ENCODE data around the gene SEMA6A. TPM values are rescaled to one million over a fixed set of nuclear protein-coding genes. Genes with fewer than 3 reads are reported as not detected.

SEMA6A gene
- total and polyA plus RNA-seq, 2 of the 13 experiments (the other 11 are each of a cell fraction or from before 2014, with no cell fraction given): 5.1 to 6.5 TPM

DNA sequence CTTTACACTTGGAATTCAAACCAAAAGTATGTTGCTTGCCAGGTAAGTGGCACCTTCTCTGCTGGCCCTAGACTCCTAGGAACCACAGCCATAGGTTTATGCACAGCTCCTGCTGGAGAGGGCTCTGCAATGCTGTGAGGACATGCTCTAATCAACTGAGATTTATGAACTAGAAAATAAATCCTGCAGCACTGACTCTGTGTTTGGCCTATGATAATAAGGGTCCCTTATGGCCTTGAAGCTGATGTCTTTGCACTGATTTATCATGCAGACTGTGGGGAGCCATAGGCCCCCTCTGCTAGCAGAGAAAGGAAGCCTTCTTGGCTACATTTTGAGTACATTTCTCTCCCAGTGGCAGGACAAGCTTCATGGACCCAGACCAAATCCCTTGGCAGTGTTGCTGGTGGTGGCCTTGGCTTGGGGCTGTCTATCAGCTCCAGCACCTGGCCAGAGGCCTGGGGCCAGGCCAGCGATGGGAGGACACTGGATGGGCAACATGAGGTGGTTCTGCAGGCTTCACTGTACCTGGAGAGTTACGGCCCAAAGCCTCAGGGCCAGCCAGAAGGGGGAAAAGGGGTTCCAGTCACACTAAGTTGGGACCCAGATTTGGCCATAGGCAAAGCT lies 178.0 kb downstream of the SEMA6A start:
- TF ChIP-seq ZMYM3 (CRISPR knock-in tag; IDR thresholded peaks at IDR 0.05) (no peak), TSC22D2 (CRISPR knock-in tag; IDR thresholded peaks at IDR 0.05; ENCODE audit: borderline replicate concordance) (no peak), MXD4 (CRISPR knock-in tag; IDR thresholded peaks at IDR 0.05) (no peak), GTF2F1 (IDR thresholded peaks at IDR 0.05; ENCODE audit: low read length) (no peak), KLF13 (CRISPR knock-in tag; IDR thresholded peaks at IDR 0.05) (no peak), ZNF484 (CRISPR knock-in tag; IDR thresholded peaks at IDR 0.05; ENCODE audit: borderline replicate concordance, low read depth) (no peak), AGO1 (IDR thresholded peaks at IDR 0.05; ENCODE audit: low read depth, low read length, poor library complexity, severe bottlenecking) (no peak), ZHX1 (CRISPR knock-in tag; IDR thresholded peaks at IDR 0.05; ENCODE audit: low read depth) (no peak), GMEB2 (CRISPR knock-in tag; IDR thresholded peaks at IDR 0.05; ENCODE audit: low read depth) (no peak), ZSCAN21 (CRISPR knock-in tag; IDR thresholded peaks at IDR 0.05; ENCODE audit: borderline replicate concordance) (no peak), ZNF512B (CRISPR knock-in tag; IDR thresholded peaks at IDR 0.05; ENCODE audit: borderline replicate concordance) (no peak), GPN1 (CRISPR knock-in tag; IDR thresholded peaks at IDR 0.05; ENCODE audit: borderline replicate concordance) (no peak), ZNF83 (CRISPR knock-in tag; IDR thresholded peaks at IDR 0.05; ENCODE audit: borderline replicate concordance) (no peak), KDM5A (IDR thresholded peaks at IDR 0.05; ENCODE audit: borderline replicate concordance, low read length) (no peak)
- H3K4me3 ChIP-seq (replicated peaks in 1 of 3; ENCODE audit: insufficient read depth in 1 of 3, low read depth in 2 of 3, low read length in 3 of 3): no peak overlapping the region
- DNase-seq (ENCODE audit: low spot score) (no peak), ATAC-seq (no peak), FAIRE-seq (no peak)
- no peaks in the 10 kb centered on the region for H3K79me2 ChIP-seq (ENCODE audit: insufficient read depth, low read length)
- POLR2A ChIA-PET: no interaction called here
- no peaks in the 10 kb centered on the region for H3K27me3 ChIP-seq (ENCODE audit: control insufficient read depth in 1 of 2, insufficient read depth in 2 of 2, low read length in 2 of 2)
- in situ Hi-C loops (cut with HindIII; ENCODE audit: extremely low pct_ligation_motif_present, low pct_unique_long_range_greater_than_20kb) (no loop called here), intact Hi-C loops (cut with micrococcal nuclease; ENCODE audit: unreplicated experiment) (no loop called here)
- no peak overlapping the region for H2AFZ ChIP-seq (ENCODE audit: low read length)
- CTCF ChIA-PET (ENCODE audit: low intra/inter-chr PET ratio, low total read pairs): no interaction called here
- BruUV-seq (replicated peaks): no TSS peak
- no peak overlapping the region for H3K9ac ChIP-seq (ENCODE audit: insufficient read depth, low read depth, low read length)
- no peaks in the 10 kb centered on the region for H3K9me3 ChIP-seq (ENCODE audit: low read length)
- H3K4me1 ChIP-seq (ENCODE audit: insufficient read depth, low read length): no peaks in the 10 kb centered on the region
- whole genome bisulfite sequencing (ENCODE audit: low lambda C conversion rate): 100% methylated on average over 1 of the region's 2 CpGs
- no peaks in the 10 kb centered on the region for H3K36me3 ChIP-seq (replicated peaks in 1 of 2; ENCODE audit: control insufficient read depth in 1 of 2, insufficient read depth in 2 of 2, low read length in 2 of 2)
- no peak overlapping the region for H3K27ac ChIP-seq (ENCODE audit: extremely low read length, insufficient read depth, low read length)
- H4K20me1 ChIP-seq (ENCODE audit: insufficient read depth, low read length): no peaks in the 10 kb centered on the region
- no peak overlapping the region for H3K4me2 ChIP-seq (ENCODE audit: low read depth, low read length)

Data from HepG2 (cell line).